ENCODE results near the gene FHIT. TPM values are rescaled to one million over a fixed set of nuclear protein-coding genes. Genes with fewer than 3 reads are reported as not detected.
"Not testable (repeated sequence)": the region's sequence is repeated elsewhere in the genome, so short reads cannot be mapped to it uniquely, and the experiment has no call there.

FHIT gene
- total and polyA plus RNA-seq, 2 donors from 2014 or later: 20.2 to 61.2 TPM

DNA sequence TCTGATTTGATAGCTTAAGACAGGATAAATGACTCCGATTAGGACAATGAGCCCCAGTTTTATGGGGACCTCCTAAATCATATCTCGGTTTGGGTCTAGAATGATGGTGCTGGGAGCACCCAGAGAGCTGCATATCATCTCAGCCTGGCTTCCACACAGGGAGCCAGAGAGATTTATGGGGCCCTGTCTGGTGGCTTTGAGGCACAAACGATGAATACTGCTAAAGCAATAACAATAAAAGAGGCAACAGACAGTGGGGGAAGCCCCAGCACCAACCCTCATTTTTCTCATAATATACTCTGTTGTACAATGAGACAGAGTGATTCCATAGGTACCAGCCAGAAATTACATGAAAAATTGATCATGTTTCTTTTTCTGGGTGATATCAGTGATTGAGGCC is 1312.4 kb downstream of the FHIT start:
- Histone ChIP-seq H3K36me3 (ENCODE audit: control insufficient read depth in 2 of 3, insufficient read depth in 3 of 3, low read length in 3 of 3) (no peaks in the 10 kb centered on the region), H3K4me3 (ENCODE audit: low read length in 3 of 3) (no peak overlapping the region), H3K9ac (ENCODE audit: low read length in 3 of 3) (no peak overlapping the region), H3K27ac (ENCODE audit: low read depth in 2 of 2, low read length in 2 of 2) (no peak overlapping the region), H3K27me3 (ENCODE audit: control insufficient read depth, insufficient read depth, low read length) (no peaks in the 10 kb centered on the region), H3K4me1 (ENCODE audit: control insufficient read depth in 2 of 3, insufficient read depth in 2 of 3, low read depth in 1 of 3, low read length in 3 of 3) (no peaks in the 10 kb centered on the region), H3K9me3 (ENCODE audit: control insufficient read depth in 2 of 3, insufficient read depth in 1 of 3, low read length in 3 of 3) (no peaks in the 10 kb centered on the region)
- DNase-seq (peak in 2 of 5 donors; percentile 8 to 19), FAIRE-seq (no peak)
- TF ChIP-seq CTCF (IDR thresholded peaks at IDR 0.05; ENCODE audit: borderline replicate concordance, extremely low read depth, insufficient read depth): no peak
- intact Hi-C loops (cut with DNase I): no loop called here

GRCh38 chr3:59937201-59937600 is 1314.1 kb downstream of the FHIT start:
- DNase-seq (no peak), FAIRE-seq (no peak)
- no peak overlapping the region for H3K9ac ChIP-seq (ENCODE audit: low read length in 3 of 3)
- H3K4me1 ChIP-seq (ENCODE audit: control insufficient read depth in 2 of 3, insufficient read depth in 2 of 3, low read depth in 1 of 3, low read length in 3 of 3): no peaks in the 10 kb centered on the region
- no peaks in the 10 kb centered on the region for H3K9me3 ChIP-seq (ENCODE audit: control insufficient read depth in 2 of 3, insufficient read depth in 1 of 3, low read length in 3 of 3)
- H3K27ac ChIP-seq (ENCODE audit: low read depth in 2 of 2, low read length in 2 of 2): no peak overlapping the region
- no peak overlapping the region for H3K4me3 ChIP-seq (ENCODE audit: low read length in 3 of 3)
- intact Hi-C loops (cut with DNase I): no loop called here
- H3K36me3 ChIP-seq (ENCODE audit: control insufficient read depth in 2 of 3, insufficient read depth in 3 of 3, low read length in 3 of 3): no peaks in the 10 kb centered on the region
- TF ChIP-seq CTCF (IDR thresholded peaks at IDR 0.05; ENCODE audit: borderline replicate concordance, extremely low read depth, insufficient read depth): no peak
- no peaks in the 10 kb centered on the region for H3K27me3 ChIP-seq (ENCODE audit: control insufficient read depth, insufficient read depth, low read length)

DNA sequence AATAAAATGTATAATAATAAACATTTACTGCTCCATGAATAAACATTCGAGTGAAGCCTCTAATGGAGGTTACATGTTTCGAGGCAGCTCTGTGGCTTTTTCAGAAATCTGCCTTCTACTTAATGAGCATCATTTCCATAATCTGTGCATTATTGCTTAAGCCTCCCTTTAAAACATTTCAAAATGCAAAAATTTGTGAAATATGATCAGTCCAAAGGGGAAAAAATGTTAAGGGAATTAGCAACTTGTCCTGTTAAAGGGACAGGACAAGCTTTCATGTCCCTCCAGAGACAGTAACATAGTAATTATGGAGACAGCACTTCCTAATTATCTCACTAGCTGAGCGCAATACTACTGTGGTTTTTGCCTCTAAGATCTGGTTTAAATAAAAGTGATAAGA is 1314.8 kb downstream of the FHIT start:
- intact Hi-C loops (cut with DNase I): no loop called here
- no peak for TF ChIP-seq CTCF (IDR thresholded peaks at IDR 0.05; ENCODE audit: borderline replicate concordance, extremely low read depth, insufficient read depth)
- Histone ChIP-seq H3K4me1 (ENCODE audit: control insufficient read depth in 2 of 3, insufficient read depth in 2 of 3, low read depth in 1 of 3, low read length in 3 of 3) (no peaks in the 10 kb centered on the region), H3K4me3 (ENCODE audit: low read length in 3 of 3) (no peak overlapping the region), H3K9me3 (ENCODE audit: control insufficient read depth in 2 of 3, insufficient read depth in 1 of 3, low read length in 3 of 3) (no peaks in the 10 kb centered on the region), H3K36me3 (ENCODE audit: control insufficient read depth in 2 of 3, insufficient read depth in 3 of 3, low read length in 3 of 3) (no peaks in the 10 kb centered on the region), H3K27ac (ENCODE audit: low read depth in 2 of 2, low read length in 2 of 2) (no peak overlapping the region), H3K27me3 (ENCODE audit: control insufficient read depth, insufficient read depth, low read length) (no peaks in the 10 kb centered on the region), H3K9ac (ENCODE audit: low read length in 3 of 3) (no peak overlapping the region)
- FAIRE-seq (no peak), DNase-seq (no peak)

GRCh38 chr3:59935025-59935424 is 1316.2 kb downstream of the FHIT start:
- no peaks in the 10 kb centered on the region for H3K36me3 ChIP-seq (ENCODE audit: control insufficient read depth in 2 of 3, insufficient read depth in 3 of 3, low read length in 3 of 3)
- H3K4me3 ChIP-seq (ENCODE audit: low read length in 3 of 3): no peak overlapping the region
- no peaks in the 10 kb centered on the region for H3K27me3 ChIP-seq (ENCODE audit: control insufficient read depth, insufficient read depth, low read length)
- no peak overlapping the region for H3K9ac ChIP-seq (ENCODE audit: low read length in 3 of 3)
- FAIRE-seq (no peak), DNase-seq (no peak)
- no peak for TF ChIP-seq CTCF (IDR thresholded peaks at IDR 0.05; ENCODE audit: borderline replicate concordance, extremely low read depth, insufficient read depth)
- H3K9me3 ChIP-seq (ENCODE audit: control insufficient read depth in 2 of 3, insufficient read depth in 1 of 3, low read length in 3 of 3): no peaks in the 10 kb centered on the region
- H3K27ac ChIP-seq (ENCODE audit: low read depth in 2 of 2, low read length in 2 of 2): no peak overlapping the region
- intact Hi-C loops (cut with DNase I): no loop called here
- H3K4me1 ChIP-seq (ENCODE audit: control insufficient read depth in 2 of 3, insufficient read depth in 2 of 3, low read depth in 1 of 3, low read length in 3 of 3): no peaks in the 10 kb centered on the region

- H3K4me3 ChIP-seq (ENCODE audit: low read length in 3 of 3); H3K36me3 ChIP-seq (ENCODE audit: control insufficient read depth in 2 of 3, insufficient read depth in 3 of 3, low read length in 3 of 3); H3K27me3 ChIP-seq (ENCODE audit: control insufficient read depth, insufficient read depth, low read length); H3K9ac ChIP-seq (ENCODE audit: low read length in 3 of 3); H3K9me3 ChIP-seq (ENCODE audit: control insufficient read depth in 2 of 3, insufficient read depth in 1 of 3, low read length in 3 of 3); intact Hi-C loops (cut with DNase I); DNase-seq; FAIRE-seq; H3K27ac ChIP-seq (ENCODE audit: low read depth in 2 of 2, low read length in 2 of 2); H3K4me1 ChIP-seq (ENCODE audit: control insufficient read depth in 2 of 3, insufficient read depth in 2 of 3, low read depth in 1 of 3, low read length in 3 of 3): not testable (repeated sequence)
Observed at GRCh38 chr3:59934560-59934959, 1316.7 kb downstream of the FHIT start.

Measured in kidney (tissue), 14 donors.